ENCODE data around the gene SEL1L3.

Gene SEL1L3

DNA sequence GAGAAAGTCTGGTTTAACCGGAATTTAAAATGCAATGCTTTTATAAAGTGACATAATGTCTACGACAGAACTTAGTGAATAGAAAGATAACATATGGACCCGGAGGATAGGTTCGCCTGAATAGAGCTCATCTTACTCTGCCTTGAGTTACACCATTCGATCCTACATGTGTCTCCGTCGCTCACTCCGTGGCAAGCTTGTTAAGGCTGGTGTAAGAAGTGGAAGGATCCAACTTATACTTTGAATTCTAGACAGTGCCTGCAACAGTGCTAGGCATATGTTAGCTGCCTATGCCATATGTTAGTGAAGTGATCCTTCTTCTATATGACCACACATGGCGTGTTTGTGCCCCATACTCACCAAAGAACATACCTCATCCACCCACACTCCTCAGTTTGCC, 50.9 kb downstream of the SEL1L3 start:
- no peak overlapping the region for H3K4me3 ChIP-seq (ENCODE audit: low read length)
- TF ChIP-seq, protein P1, sequence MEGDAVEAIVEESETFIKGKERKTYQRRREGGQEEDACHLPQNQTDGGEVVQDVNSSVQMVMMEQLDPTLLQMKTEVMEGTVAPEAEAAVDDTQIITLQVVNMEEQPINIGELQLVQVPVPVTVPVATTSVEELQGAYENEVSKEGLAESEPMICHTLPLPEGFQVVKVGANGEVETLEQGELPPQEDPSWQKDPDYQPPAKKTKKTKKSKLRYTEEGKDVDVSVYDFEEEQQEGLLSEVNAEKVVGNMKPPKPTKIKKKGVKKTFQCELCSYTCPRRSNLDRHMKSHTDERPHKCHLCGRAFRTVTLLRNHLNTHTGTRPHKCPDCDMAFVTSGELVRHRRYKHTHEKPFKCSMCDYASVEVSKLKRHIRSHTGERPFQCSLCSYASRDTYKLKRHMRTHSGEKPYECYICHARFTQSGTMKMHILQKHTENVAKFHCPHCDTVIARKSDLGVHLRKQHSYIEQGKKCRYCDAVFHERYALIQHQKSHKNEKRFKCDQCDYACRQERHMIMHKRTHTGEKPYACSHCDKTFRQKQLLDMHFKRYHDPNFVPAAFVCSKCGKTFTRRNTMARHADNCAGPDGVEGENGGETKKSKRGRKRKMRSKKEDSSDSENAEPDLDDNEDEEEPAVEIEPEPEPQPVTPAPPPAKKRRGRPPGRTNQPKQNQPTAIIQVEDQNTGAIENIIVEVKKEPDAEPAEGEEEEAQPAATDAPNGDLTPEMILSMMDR (conservative IDR thresholded peaks at IDR 0.05; ENCODE audit: low read depth, low read length), result no peak
- no peak for DNase-seq (ENCODE audit: low read depth)

DNA sequence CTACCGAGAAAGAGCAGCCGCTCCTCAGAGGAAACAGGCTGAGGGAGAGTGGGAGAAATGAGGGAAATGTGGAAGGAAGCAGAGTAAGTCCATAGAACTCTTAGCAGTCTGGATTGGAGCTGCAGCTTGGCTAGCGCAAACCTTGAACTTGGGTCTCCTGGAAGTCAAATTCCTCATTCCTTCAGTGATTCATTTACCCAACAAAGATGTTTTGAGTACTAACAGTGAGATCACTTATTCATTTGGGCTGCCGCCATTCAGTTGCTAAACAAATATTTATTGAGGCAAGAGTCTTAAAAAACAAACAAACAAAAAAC, 51.5 kb downstream of the SEL1L3 start:
- TF ChIP-seq, protein P1 (conservative IDR thresholded peaks at IDR 0.05; ENCODE audit: low read depth, low read length), result no peak
- DNase-seq (ENCODE audit: low read depth), result no peak
- H3K4me3 ChIP-seq (ENCODE audit: low read length), result no peak overlapping the region

- H3K4me3 ChIP-seq (ENCODE audit: low read length), result no peak overlapping the region
- TF ChIP-seq, protein P1 (conservative IDR thresholded peaks at IDR 0.05; ENCODE audit: low read depth, low read length), result no peak
- peak; percentile 25 for DNase-seq (ENCODE audit: low read depth)
These were observed 52.1 kb downstream of the SEL1L3 start for GRCh38 chr4:25810461-25811373.

DNA sequence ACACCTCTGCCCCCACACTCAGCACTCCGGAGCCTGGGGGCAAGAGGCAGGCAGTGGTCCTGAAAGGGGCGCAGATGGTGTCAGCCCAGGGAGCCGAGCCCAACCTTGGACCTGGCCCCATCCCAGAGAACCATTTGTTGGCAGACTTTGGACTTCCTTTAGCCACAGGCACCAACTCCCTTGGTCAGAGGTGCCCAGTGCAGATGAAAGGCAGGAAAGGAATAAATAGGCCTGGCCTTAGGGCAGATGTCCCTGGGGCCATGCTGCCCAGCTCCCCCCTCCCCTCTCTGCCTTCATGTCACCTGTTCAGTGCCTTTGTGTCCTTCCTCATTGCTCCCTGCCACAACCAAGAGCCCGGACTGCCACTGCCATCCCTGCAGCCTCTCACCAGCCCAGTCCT, 52.8 kb downstream of the SEL1L3 start:
- DNase-seq (ENCODE audit: low read depth), result no peak
- no peak overlapping the region for H3K4me3 ChIP-seq (ENCODE audit: low read length)
- TF ChIP-seq, protein P1 (conservative IDR thresholded peaks at IDR 0.05; ENCODE audit: low read depth, low read length), result no peak

GRCh38 chr4:25807102-25807728, 55.6 kb downstream of the SEL1L3 start:
- DNase-seq (ENCODE audit: low read depth), result no peak
- H3K4me3 ChIP-seq (ENCODE audit: low read length), result no peak overlapping the region
- TF ChIP-seq, protein P1 (conservative IDR thresholded peaks at IDR 0.05; ENCODE audit: low read depth, low read length), result no peak

DNA sequence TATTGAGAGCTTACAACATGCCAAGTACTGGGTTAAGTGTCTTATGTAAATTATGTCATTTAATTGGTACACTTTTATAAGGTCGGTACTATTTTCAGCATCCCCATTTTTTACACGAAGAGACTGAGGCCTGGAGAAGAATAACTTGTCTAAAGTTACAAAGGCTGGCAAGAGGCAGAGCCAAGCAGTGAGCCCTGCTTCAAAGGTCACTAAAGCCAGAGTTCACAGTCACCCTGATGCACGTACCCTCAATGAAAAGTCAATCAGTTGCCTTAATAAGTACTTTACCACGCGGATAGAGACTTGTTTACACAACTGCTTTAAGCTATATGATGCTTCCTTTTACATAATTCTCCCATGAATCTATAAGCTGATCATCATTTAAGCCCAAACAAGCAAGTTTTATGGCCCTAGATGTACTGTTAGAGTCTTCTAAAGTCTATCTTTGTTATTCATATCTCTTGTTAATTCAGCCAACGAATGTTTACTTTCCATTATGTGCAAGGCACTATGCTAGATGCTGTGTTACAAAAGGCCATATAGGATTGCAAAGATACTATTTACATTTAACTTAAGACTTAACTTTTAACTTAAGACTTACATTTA, 57.4 kb downstream of the SEL1L3 start:
- TF ChIP-seq, protein P1 (conservative IDR thresholded peaks at IDR 0.05; ENCODE audit: low read depth, low read length), result no peak
- DNase-seq (ENCODE audit: low read depth), result no peak
- no peak overlapping the region for H3K4me3 ChIP-seq (ENCODE audit: low read length)
